ENCODE measurements around the gene PHAF1. TPM values are rescaled to one million over a fixed set of nuclear protein-coding genes. Genes with fewer than 3 reads are reported as not detected.
A peak's percentile ranks its signal among the peaks of the same experiment; 100 is the strongest.
"Not testable (repeated sequence)": the region's sequence is repeated elsewhere in the genome, so short reads cannot be mapped to it uniquely, and the experiment has no call there.

PHAF1 gene
- total and polyA plus RNA-seq, 10 donors = 5.5 to 44.0 (median 18.4) TPM

GRCh38 chr16:67120025-67120424 lies 10.3 kb downstream of the PHAF1 start:
- no peak for DNase-seq
- intact Hi-C loops (cut with DNase I; ENCODE audit: low total_unique reads) = no loop called here
- WGBS, 5 donors = 87 to 95% (median 89%) methylated on average over 5 of the region's 5 CpGs

GRCh38 chr16:67122799-67123198 lies 13.1 kb downstream of the PHAF1 start:
- WGBS, 5 donors = 97 to 99% (median 97%) methylated on average over 5 of the region's 5 CpGs
- intact Hi-C loops (cut with DNase I; ENCODE audit: low total_unique reads); H3K9me3 ChIP-seq; H3K4me1 ChIP-seq; H3K4me3 ChIP-seq; H3K27me3 ChIP-seq (replicated peaks in 1 of 7); H3K27ac ChIP-seq: not testable (repeated sequence)
- H3K36me3 ChIP-seq = peaks cover 0 to 89% (median 49%) of the 10 kb centered on the region in 6 donors
- peak; percentile 10 for DNase-seq

More at GRCh38 chr16:67120025-67120424, 10.3 kb downstream of the PHAF1 start:
- H3K27ac ChIP-seq = no peak overlapping the region
- H3K4me3 ChIP-seq = no peak overlapping the region
- TF ChIP-seq POLR2AphosphoS5 (IDR thresholded peaks at IDR 0.05) (no peak), POLR2A (IDR thresholded peaks at IDR 0.05) (no peak), CTCF (IDR thresholded peaks at IDR 0.05 in 8 of 11, conservative IDR thresholded peaks at IDR 0.05 in 3 of 11) (no peak)
- no peaks in the 10 kb centered on the region for H3K9me3 ChIP-seq
- no peaks in the 10 kb centered on the region for H3K27me3 ChIP-seq (replicated peaks in 1 of 7)
- H3K4me1 ChIP-seq = peaks cover 0 to 28% (median 6%) of the 10 kb centered on the region in 6 donors
- H3K36me3 ChIP-seq = peaks cover 0 to 77% (median 41%) of the 10 kb centered on the region in 6 donors

- intact Hi-C loops (cut with DNase I; ENCODE audit: low total_unique reads) = no loop called here
- H3K27ac ChIP-seq = no peak overlapping the region
- no peaks in the 10 kb centered on the region for H3K27me3 ChIP-seq (replicated peaks in 1 of 7)
- no peak for DNase-seq
- H3K9me3 ChIP-seq = no peaks in the 10 kb centered on the region
- no peaks in the 10 kb centered on the region for H3K4me1 ChIP-seq
- peaks cover 0 to 100% (median 46%) of the 10 kb centered on the region in 6 donors for H3K36me3 ChIP-seq
- no peak overlapping the region for H3K4me3 ChIP-seq
- TF ChIP-seq POLR2A (IDR thresholded peaks at IDR 0.05) (no peak), CTCF (IDR thresholded peaks at IDR 0.05 in 8 of 11, conservative IDR thresholded peaks at IDR 0.05 in 3 of 11) (no peak), POLR2AphosphoS5 (IDR thresholded peaks at IDR 0.05) (no peak)
Observed at GRCh38 chr16:67128417-67128816, 18.7 kb downstream of the PHAF1 start.

- 85 to 97% (median 94%) methylated on average over 3 of the region's 3 CpGs for WGBS, 5 donors
- H3K27me3 ChIP-seq (replicated peaks in 1 of 7) = no peaks in the 10 kb centered on the region
- peak; percentile 49 for DNase-seq
- no peak for TF ChIP-seq POLR2A (IDR thresholded peaks at IDR 0.05)
- no peak for TF ChIP-seq POLR2AphosphoS5 (IDR thresholded peaks at IDR 0.05)
- no peak for TF ChIP-seq CTCF (IDR thresholded peaks at IDR 0.05 in 8 of 11, conservative IDR thresholded peaks at IDR 0.05 in 3 of 11)
- intact Hi-C loops (cut with DNase I; ENCODE audit: low total_unique reads) = no loop called here
- no peaks in the 10 kb centered on the region for H3K9me3 ChIP-seq
- no peak overlapping the region for H3K27ac ChIP-seq
- H3K4me3 ChIP-seq = no peak overlapping the region
- peaks cover 0 to 100% (median 47%) of the 10 kb centered on the region in 6 donors for H3K36me3 ChIP-seq
- H3K4me1 ChIP-seq = no peaks in the 10 kb centered on the region
Observed at GRCh38 chr16:67128887-67129286, 19.1 kb downstream of the PHAF1 start.

- DNase-seq = peak; percentile 18
- no peaks in the 10 kb centered on the region for H3K27me3 ChIP-seq (replicated peaks in 1 of 7)
- WGBS, 5 donors = 95 to 99% (median 98%) methylated on average over 3 of the region's 3 CpGs
- H3K27ac ChIP-seq = no peak overlapping the region
- no peaks in the 10 kb centered on the region for H3K9me3 ChIP-seq
- H3K36me3 ChIP-seq = peaks cover 0 to 100% (median 50%) of the 10 kb centered on the region in 6 donors
- H3K4me3 ChIP-seq = no peak overlapping the region
- intact Hi-C loops (cut with DNase I; ENCODE audit: low total_unique reads) = no loop called here
- TF ChIP-seq CTCF (IDR thresholded peaks at IDR 0.05 in 8 of 11, conservative IDR thresholded peaks at IDR 0.05 in 3 of 11) (no peak), POLR2A (IDR thresholded peaks at IDR 0.05) (no peak), POLR2AphosphoS5 (IDR thresholded peaks at IDR 0.05) (no peak)
- H3K4me1 ChIP-seq = no peaks in the 10 kb centered on the region
Observed at GRCh38 chr16:67129422-67129821, 19.7 kb downstream of the PHAF1 start.
